T-helper 17 cell (primary cell): ENCODE measurements around the gene MAMSTR. TPM values are rescaled to one million over a fixed set of nuclear protein-coding genes. Genes with fewer than 3 reads are reported as not detected.
"Not testable (repeated sequence)": the region's sequence is repeated elsewhere in the genome, so short reads cannot be mapped to it uniquely, and the experiment has no call there.

ENCODE experiments used
- ATAC-seq: fragments of 150-1000 bp; cut with Tn5 transposase; 2 replicates; pipeline ENCODE4 v1.10.0; 2021; ENCODE audit warnings: mild to moderate bottlenecking, moderate library complexity
- DNase-seq, 3 donors: peaks; one replicate each; pipeline versions ENCODE4 v3.0.0 to v3.0.0-alpha.2; 2020 to 2021
- H3K9me3 ChIP-seq: one replicate; pipeline ENCODE4 v1.7.0; 2013; ENCODE audit warnings: low read length, mild to moderate bottlenecking; ENCODE audit not compliant: control insufficient read depth, poor library complexity, severe bottlenecking
- H3K27ac Mint-ChIP-seq: one replicate; pipeline ENCODE4 v1.8.0; 2022; ENCODE audit warnings: mild to moderate bottlenecking, moderate library complexity, mixed read lengths
- H3K27me3 Mint-ChIP-seq: one replicate; pipeline ENCODE4 v1.8.0; 2022; ENCODE audit warnings: mixed read lengths
- H3K36me3 Mint-ChIP-seq: one replicate; pipeline ENCODE4 v1.8.0; 2022; ENCODE audit warnings: low read depth, mixed read lengths
- H3K4me1 Mint-ChIP-seq: one replicate; pipeline ENCODE4 v1.8.0; 2022; ENCODE audit warnings: mild to moderate bottlenecking, mixed read lengths
- H3K4me3 Mint-ChIP-seq: one replicate; pipeline ENCODE4 v1.8.0; 2022; ENCODE audit warnings: mild to moderate bottlenecking, moderate library complexity, mixed read lengths
- total RNA-seq, 4 donors: library from RNA in 2 of 4; stranded (reverse) in 2 of 4; gene quantifications; one replicate each; pipeline ENCODE4 v1.2.3 and lab custom pipeline; 2022 to 2026

Gene MAMSTR
- under 1 TPM; 0.42 to 0.60 TPM for total RNA-seq
- 0.75 to 1.7 reads per million in 2 donors for total RNA-seq (lab: John Stamatoyannopoulos, UW)

DNA sequence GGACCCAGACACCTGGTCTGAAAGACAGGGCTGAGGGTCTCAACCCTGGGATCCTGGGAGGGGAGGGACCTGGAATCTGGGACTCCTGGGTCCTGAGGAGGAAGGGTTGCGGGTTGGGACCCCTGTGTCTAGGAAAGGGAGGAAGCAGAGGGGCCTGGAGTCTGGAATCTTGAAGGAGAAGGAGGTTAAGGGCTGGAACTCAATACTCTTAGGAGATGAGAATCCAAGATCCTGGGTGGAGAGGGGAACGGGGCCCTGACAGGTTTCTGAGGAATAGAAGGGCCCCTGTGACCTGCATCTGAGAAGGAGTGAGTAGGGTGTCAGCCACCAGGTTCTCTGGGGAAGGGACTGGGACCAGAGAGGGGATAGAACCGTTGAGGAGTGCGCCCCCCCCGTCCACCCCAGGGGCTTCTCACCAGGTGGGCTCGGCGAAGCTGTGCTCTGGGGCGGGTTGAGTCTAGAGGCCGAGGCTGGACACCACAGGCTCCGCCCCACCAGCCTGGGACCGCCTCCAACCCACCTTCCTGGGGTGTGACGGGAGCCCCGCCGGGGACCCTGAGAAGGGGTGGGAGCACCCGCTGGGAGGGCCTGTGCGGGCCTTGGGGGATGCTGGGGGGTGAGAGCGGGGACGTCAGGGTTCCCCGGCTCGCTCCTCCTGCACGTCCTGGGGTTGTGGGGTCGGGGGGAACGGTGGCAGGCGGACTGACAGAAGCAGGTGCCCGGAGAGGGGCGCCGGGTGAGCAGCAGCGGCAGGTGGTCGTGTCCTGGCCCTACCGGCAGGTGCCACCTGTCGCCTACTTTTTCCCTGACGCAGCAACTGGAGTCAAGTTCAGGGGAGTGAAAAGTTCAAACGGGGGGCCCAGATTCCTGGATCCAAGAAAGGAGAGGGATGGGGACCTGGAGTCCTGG lies at the start of gene MAMSTR:
TSS of gene MAMSTR (minus strand) at position 463 of the 909 bp plus-strand sequence. CDS start 694 bp downstream, outside the sequence.
- H3K4me1 Mint-ChIP-seq, result peaks cover 14% of the 10 kb centered on the region
- H3K4me3 Mint-ChIP-seq, result peak within 1 kb of the TSS; percentile 94
- H3K36me3 Mint-ChIP-seq, result no peaks in the 10 kb centered on the region
- no peaks in the 10 kb centered on the region for H3K27me3 Mint-ChIP-seq
- H3K9me3 ChIP-seq, result no peaks in the 10 kb centered on the region
- ATAC-seq, result no peak
- peak within 1 kb of the TSS; percentile 93 for H3K27ac Mint-ChIP-seq
- DNase-seq, result no peak

DNA sequence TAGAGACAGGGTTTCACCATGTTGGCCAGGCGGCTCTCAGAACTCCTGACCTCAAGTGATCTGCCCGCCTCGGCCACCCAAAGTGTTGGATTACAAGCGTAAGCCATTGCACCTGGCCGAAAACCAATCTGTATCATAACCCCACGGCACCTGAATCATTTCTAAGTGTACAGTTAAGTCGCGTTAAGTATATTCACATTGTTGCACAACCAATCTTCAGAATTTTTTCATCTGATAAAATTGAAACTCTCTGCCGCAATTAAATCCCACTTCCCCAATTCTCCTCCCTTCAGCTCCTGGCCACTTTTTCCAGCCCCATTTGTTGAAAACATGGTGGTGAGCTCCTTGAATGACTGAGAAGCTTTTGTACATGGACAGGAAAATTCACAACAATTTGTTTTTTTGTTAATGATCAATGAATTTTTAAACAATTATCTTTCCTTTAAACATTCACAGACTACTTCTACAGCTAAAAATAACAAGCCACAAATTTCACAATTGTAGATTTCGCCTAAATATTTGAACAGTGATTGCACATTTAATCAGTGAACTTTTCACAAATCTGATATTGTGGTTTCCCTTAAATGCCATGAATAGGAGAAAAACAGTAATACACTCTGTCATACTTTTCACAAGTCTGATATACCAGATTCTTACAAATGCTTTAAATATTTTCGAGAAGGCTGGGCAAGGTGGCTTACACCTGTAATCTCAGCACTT lies 49.6 kb upstream of the MAMSTR start:
- H3K36me3 Mint-ChIP-seq, result no peaks in the 10 kb centered on the region
- H3K27ac Mint-ChIP-seq, result no peak overlapping the region
- no peaks in the 10 kb centered on the region for H3K4me1 Mint-ChIP-seq

GRCh38 chr19:48768171-48768753 lies 48.7 kb upstream of the MAMSTR start:
- DNase-seq, H3K27ac Mint-ChIP-seq, H3K4me1 Mint-ChIP-seq, H3K9me3 ChIP-seq, H3K36me3 Mint-ChIP-seq, H3K4me3 Mint-ChIP-seq, ATAC-seq: not testable (repeated sequence)
- peaks cover 24% of the 10 kb centered on the region for H3K27me3 Mint-ChIP-seq

More for the DNA sequence above, 49.6 kb upstream of the MAMSTR start:
- Mint-ChIP-seq H3K27me3 (peaks cover 23% of the 10 kb centered on the region), H3K4me3 (no peak overlapping the region)
- no peak for ATAC-seq
- no peaks in the 10 kb centered on the region for H3K9me3 ChIP-seq
- DNase-seq, result no peak

DNA sequence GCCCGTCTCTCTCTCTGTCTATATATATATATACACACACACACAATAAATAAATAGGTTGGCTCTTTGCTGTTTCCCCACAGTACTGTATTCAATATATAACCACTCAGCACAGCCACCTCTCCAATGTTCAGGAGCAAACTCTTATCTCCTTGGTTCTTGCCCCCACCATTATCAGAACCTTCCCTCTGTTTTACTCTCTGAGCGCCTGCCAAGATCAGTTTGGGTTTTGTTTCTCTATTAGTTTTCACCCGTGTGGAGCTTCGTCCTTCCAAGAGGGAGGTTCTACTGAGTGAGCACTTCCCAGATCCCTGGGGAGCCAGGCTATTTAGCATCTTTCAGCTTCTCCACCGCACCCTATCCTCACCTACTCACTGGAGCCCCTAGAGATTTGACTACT lies 46.3 kb upstream of the MAMSTR start:
- DNase-seq, H3K36me3 Mint-ChIP-seq, H3K27ac Mint-ChIP-seq, H3K4me1 Mint-ChIP-seq, H3K9me3 ChIP-seq, ATAC-seq, H3K4me3 Mint-ChIP-seq: not testable (repeated sequence)
- peaks cover 29% of the 10 kb centered on the region for H3K27me3 Mint-ChIP-seq

DNA sequence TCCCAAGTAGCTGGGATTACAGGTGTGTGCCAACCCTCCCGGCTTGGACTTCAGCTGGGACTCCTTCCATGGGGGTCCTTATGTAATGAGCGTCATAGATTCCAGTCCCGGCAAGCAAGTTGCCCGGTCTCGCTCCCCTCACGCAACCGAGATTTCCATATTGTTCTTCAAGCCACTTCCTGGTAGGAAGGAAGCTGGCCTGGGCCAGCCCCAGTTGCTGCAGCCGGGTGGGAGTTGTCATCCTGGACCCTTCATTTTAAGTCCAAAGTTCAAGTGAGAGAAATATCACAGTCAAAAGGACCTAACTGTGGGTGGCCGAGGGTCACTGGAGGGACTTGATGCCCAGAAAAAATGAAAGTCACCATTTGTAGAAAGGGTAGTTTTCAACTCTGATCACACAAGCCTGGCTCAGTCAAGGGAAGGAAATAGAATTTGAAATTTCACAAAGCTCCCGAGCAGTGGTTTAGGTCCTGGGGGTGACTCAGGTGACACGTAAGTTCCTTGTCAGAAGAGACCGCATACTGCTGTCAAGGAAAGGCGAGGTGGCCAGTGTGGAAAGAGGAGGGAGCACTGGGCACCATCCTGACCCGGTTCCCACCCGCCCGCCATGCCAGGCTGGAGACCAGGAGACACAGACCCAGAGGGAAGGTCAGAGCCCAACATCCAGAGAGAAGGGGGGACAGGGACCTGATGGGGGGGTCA lies 41.1 kb upstream of the MAMSTR start:
- ATAC-seq (no peak), DNase-seq (no peak)
- Mint-ChIP-seq H3K27me3 (peaks cover 25% of the 10 kb centered on the region), H3K4me3 (no peak overlapping the region), H3K4me1 (peaks cover 4% of the 10 kb centered on the region), H3K27ac (no peak overlapping the region), H3K36me3 (no peaks in the 10 kb centered on the region)
- H3K9me3 ChIP-seq, result no peaks in the 10 kb centered on the region

DNA sequence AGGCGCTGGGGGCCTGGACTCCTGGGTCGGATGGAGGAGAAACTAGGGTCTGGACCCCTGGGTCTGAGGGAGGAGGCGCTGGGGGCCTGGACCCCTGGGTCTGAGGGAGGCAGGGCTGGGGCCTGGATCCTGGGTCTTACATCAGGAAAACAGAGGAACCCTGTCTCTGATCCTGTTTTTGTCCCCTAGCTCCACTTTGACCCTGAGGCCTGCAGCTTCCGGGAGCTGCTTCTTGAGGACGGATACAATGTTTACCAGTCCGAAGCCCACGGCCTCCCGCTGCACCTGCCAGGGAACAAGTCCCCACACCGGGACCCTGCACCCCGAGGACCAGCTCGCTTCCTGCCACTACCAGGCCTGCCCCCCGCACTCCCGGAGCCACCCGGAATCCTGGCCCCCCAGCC lies 38.2 kb upstream of the MAMSTR start:
- no peaks in the 10 kb centered on the region for H3K36me3 Mint-ChIP-seq
- ATAC-seq (no peak), DNase-seq (no peak)
- peaks cover 25% of the 10 kb centered on the region for H3K27me3 Mint-ChIP-seq
- no peak overlapping the region for H3K4me3 Mint-ChIP-seq
- no peak overlapping the region for H3K27ac Mint-ChIP-seq
- H3K9me3 ChIP-seq, result no peaks in the 10 kb centered on the region
- peaks cover 11% of the 10 kb centered on the region for H3K4me1 Mint-ChIP-seq

DNA sequence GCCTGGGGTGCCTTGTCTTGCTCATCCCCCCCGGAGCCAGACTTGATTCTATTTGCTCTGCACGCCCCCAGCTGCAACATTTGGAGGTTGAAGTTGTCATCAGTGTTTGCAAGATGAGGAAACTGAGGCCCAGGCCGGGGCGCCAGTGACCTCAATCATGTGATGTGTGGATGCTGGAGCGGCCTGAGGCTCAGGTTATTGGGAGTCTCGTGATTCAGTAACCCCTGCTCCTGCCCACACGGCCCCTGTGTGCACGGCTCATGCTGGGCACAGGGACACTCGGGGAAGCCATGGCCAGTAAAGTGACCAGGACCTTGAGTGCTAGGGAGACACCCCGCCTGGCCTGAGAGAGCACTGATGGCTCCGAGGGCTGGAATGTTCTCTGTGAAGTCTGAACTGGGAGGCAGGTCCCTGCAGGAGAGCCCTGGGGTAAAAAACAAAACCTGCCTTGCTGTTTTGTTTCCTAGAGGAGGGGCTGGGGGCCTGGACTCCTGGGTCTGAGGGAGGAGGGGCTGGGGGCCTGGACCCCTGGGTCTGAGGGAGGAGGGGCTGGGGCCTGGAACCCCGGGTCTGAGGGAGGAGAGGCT lies 37.7 kb upstream of the MAMSTR start:
- Mint-ChIP-seq H3K4me1 (peaks cover 12% of the 10 kb centered on the region), H3K4me3 (no peak overlapping the region), H3K36me3 (no peaks in the 10 kb centered on the region), H3K27ac (no peak overlapping the region), H3K27me3 (peaks cover 21% of the 10 kb centered on the region)
- H3K9me3 ChIP-seq, result no peaks in the 10 kb centered on the region
- ATAC-seq, result no peak
- DNase-seq, result no peak

- Mint-ChIP-seq H3K4me3 (no peak overlapping the region), H3K27me3 (peaks cover 21% of the 10 kb centered on the region), H3K27ac (no peak overlapping the region), H3K4me1 (peaks cover 14% of the 10 kb centered on the region), H3K36me3 (no peaks in the 10 kb centered on the region)
- DNase-seq (no peak), ATAC-seq (no peak)
- no peaks in the 10 kb centered on the region for H3K9me3 ChIP-seq
Measured at GRCh38 chr19:48756686-48757085, 37.2 kb upstream of the MAMSTR start.

DNA sequence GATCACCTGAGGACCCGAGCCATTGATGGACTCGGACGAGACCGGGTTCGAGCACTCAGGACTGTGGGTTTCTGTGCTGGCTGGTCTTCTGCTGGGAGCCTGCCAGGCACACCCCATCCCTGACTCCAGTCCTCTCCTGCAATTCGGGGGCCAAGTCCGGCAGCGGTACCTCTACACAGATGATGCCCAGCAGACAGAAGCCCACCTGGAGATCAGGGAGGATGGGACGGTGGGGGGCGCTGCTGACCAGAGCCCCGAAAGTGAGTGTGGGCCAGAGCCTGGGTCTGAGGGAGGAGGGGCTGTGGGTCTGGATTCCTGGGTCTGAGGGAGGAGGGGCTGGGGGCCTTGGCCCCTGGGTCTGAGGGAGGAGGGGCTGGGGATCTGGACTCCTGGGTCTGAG lies 36.7 kb upstream of the MAMSTR start:
- H3K4me3 Mint-ChIP-seq, result no peak overlapping the region
- DNase-seq (no peak), ATAC-seq (no peak)
- H3K36me3 Mint-ChIP-seq, result no peaks in the 10 kb centered on the region
- peaks cover 14% of the 10 kb centered on the region for H3K4me1 Mint-ChIP-seq
- H3K9me3 ChIP-seq, result no peaks in the 10 kb centered on the region
- no peak overlapping the region for H3K27ac Mint-ChIP-seq
- H3K27me3 Mint-ChIP-seq, result peaks cover 21% of the 10 kb centered on the region

- Mint-ChIP-seq H3K36me3 (no peaks in the 10 kb centered on the region), H3K4me3 (no peak overlapping the region), H3K27me3 (peaks cover 18% of the 10 kb centered on the region), H3K4me1 (peaks cover 14% of the 10 kb centered on the region), H3K27ac (no peak overlapping the region)
- DNase-seq (no peak), ATAC-seq (no peak)
- H3K9me3 ChIP-seq, result no peaks in the 10 kb centered on the region
Measured at GRCh38 chr19:48755787-48756186, 36.3 kb upstream of the MAMSTR start.

DNA sequence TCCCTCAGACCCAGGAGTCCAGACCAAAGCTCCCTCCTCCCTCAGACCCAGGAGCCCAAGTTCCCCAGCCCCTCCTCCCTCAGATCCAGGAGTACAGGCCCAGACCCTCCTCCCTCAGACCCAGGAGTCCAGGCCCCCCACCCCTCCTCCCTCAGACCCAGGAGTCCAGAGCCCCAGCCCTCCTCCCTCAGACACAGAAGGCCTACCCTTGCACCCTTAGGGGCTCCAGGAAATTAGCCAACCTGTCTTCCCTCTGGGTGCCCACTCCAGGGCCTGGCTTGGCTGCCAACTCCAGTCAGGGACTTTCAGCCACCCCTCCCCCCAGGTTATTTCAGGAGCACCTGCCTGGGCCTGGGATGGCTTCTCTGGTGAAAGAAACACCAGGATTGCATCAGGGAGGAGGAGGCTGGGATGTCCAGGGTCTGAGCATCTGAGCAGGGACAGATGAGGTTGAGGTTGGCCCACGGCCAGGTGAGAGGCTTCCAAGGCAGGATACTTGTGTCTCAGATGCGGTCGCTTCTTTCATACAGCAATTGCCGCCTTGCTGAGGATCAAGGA lies 35.6 kb upstream of the MAMSTR start, which contains the start of gene FGF21:
TSS of gene FGF21 (plus strand) at position 441 of the 558 bp plus-strand sequence. CDS start 713 bp downstream, outside the sequence.
- ATAC-seq, result no peak
- Mint-ChIP-seq H3K36me3 (no peaks in the 10 kb centered on the region), H3K27me3 (peaks cover 12% of the 10 kb centered on the region), H3K27ac (no peak within 1 kb of the TSS), H3K4me1 (peaks cover 10% of the 10 kb centered on the region), H3K4me3 (peak within 1 kb of the TSS; percentile 86)
- H3K9me3 ChIP-seq, result no peaks in the 10 kb centered on the region
- no peak for DNase-seq
